ENCODE data around the gene PIK3AP1. TPM values are rescaled to one million over a fixed set of nuclear protein-coding genes. Genes with fewer than 3 reads are reported as not detected.

PIK3AP1 gene
- total and polyA plus RNA-seq, 2 of the 8 experiments (the other 6 are each of a cell fraction or from before 2014, with no cell fraction given), result 1.9 to 4.5 TPM

- no peak overlapping the region for H2BK120ac ChIP-seq (replicated peaks; ENCODE audit: low read depth, low read length)
- H3K23ac ChIP-seq (ENCODE audit: insufficient read length), result no peak overlapping the region
- no peak overlapping the region for H2AK5ac ChIP-seq (ENCODE audit: low read depth, low read length)
- H3K4ac ChIP-seq (replicated peaks; ENCODE audit: insufficient read length, low read depth, low read length), result no peak overlapping the region
- H3K4me3 ChIP-seq (ENCODE audit: extremely low read depth in 1 of 4, insufficient read depth in 2 of 4, low read depth in 3 of 4, low read length in 4 of 4), result no peak overlapping the region
- no peak overlapping the region for H4K5ac ChIP-seq (ENCODE audit: insufficient read length, low read depth, low read length)
- no peak overlapping the region for H2BK12ac ChIP-seq (ENCODE audit: low read depth, low read length)
- H2AFZ ChIP-seq (ENCODE audit: low read length), result no peak overlapping the region
- H4K91ac ChIP-seq (replicated peaks; ENCODE audit: insufficient read length, low read length), result no peak overlapping the region
- H2BK5ac ChIP-seq (ENCODE audit: low read depth, low read length), result no peak overlapping the region
- no peak overlapping the region for H4K8ac ChIP-seq (ENCODE audit: extremely low read depth, insufficient read depth, low read length)
- H3K27me3 ChIP-seq (replicated peaks in 1 of 4; ENCODE audit: control insufficient read depth in 3 of 4, extremely low read depth in 1 of 4, insufficient read depth in 3 of 4, low read length in 3 of 4), result no peaks in the 10 kb centered on the region
- H3K4me1 ChIP-seq (replicated peaks in 1 of 4; ENCODE audit: control insufficient read depth in 3 of 4, insufficient read depth in 4 of 4, low read length in 3 of 4), result peaks cover 0 to 6% (median 2%) of the 10 kb centered on the region in 4 experiments; a peak in 3 of 7 replicates
- ChIA-PET POLR2A (ENCODE audit: partially characterized antibody) (no interaction called here), CTCF (ENCODE audit: partially characterized antibody) (interaction anchor here (0.6 to 2.3 kb wide), 3 partner anchors 12 to 232 kb away, joined by 3 to 5 read pairs (median 3); no protein-coding TSS in a partner anchor)
- 71% methylated on average over 1 of the region's 1 CpG; no CpG with 5 or more reads in 1 of the 2 experiments for WGBS, 2 experiments (ENCODE audit: extremely low coverage in 1 of 2, insufficient coverage in 1 of 2, insufficient read length in 1 of 2, insufficient replicate concordance in 2 of 2, low coverage in 1 of 2, low lambda C conversion rate in 2 of 2, missing lambda C conversion rate in 1 of 2)
- H3K27ac ChIP-seq (ENCODE audit: low read depth, low read length), result no peak overlapping the region
- H3K36me3 ChIP-seq (ENCODE audit: control insufficient read depth in 2 of 4, insufficient read depth in 4 of 4, low read length in 3 of 4), result no peaks in the 10 kb centered on the region
- no peak overlapping the region for H2BK20ac ChIP-seq (ENCODE audit: low read length)
- H3K79me2 ChIP-seq (ENCODE audit: control insufficient read depth in 1 of 2, insufficient read depth in 2 of 2, low read length in 2 of 2), result no peaks in the 10 kb centered on the region
- H2BK15ac ChIP-seq (ENCODE audit: low read length), result no peak overlapping the region
- H4K20me1 ChIP-seq (replicated peaks in 1 of 2; ENCODE audit: control insufficient read depth in 1 of 2, insufficient read depth in 2 of 2, low read length in 2 of 2), result no peaks in the 10 kb centered on the region
- H3K23me2 ChIP-seq (ENCODE audit: low read depth, low read length), result no peaks in the 10 kb centered on the region; the same call in 1 of the 2 replicates
- no peak overlapping the region for H3K4me2 ChIP-seq (ENCODE audit: insufficient read depth in 1 of 2, low read depth in 2 of 2, low read length in 2 of 2)
- H3K14ac ChIP-seq (ENCODE audit: insufficient read length), result no peak overlapping the region
- DNase-seq (ENCODE audit: low read depth in 1 of 2, low spot score in 2 of 2), result no peak
- H3K9me3 ChIP-seq (ENCODE audit: insufficient read depth in 2 of 2, low read depth in 1 of 2, low read length in 1 of 2), result no peaks in the 10 kb centered on the region
- FAIRE-seq, result no peak
- no peak overlapping the region for H3K9ac ChIP-seq (replicated peaks in 1 of 4; ENCODE audit: extremely low read depth in 1 of 4, low read depth in 3 of 4, low read length in 3 of 4)
- H3K79me1 ChIP-seq (ENCODE audit: low read depth, low read length), result no peaks in the 10 kb centered on the region
- H3K56ac ChIP-seq (replicated peaks; ENCODE audit: insufficient read length, low read depth, low read length), result no peak overlapping the region
- H3K18ac ChIP-seq (ENCODE audit: extremely low read depth, low read length), result no peak overlapping the region
- TF ChIP-seq KDM1A (IDR thresholded peaks at IDR 0.05; ENCODE audit: borderline replicate concordance, low read length), result no peak
- no peak for TF ChIP-seq TAF1 (IDR thresholded peaks at IDR 0.05; ENCODE audit: low read depth, low read length)
- TF ChIP-seq ASH2L (IDR thresholded peaks at IDR 0.05; ENCODE audit: low read length), result no peak
- no peak for TF ChIP-seq SIRT6 (IDR thresholded peaks at IDR 0.05; ENCODE audit: low read length)
- no peak for TF ChIP-seq PHF8 (conservative IDR thresholded peaks at IDR 0.05; ENCODE audit: low read depth, low read length)
- TF ChIP-seq CTBP2 (IDR thresholded peaks at IDR 0.05; ENCODE audit: borderline replicate concordance, insufficient read depth, insufficient read length, low read length), result no peak
- TF ChIP-seq, protein P1, sequence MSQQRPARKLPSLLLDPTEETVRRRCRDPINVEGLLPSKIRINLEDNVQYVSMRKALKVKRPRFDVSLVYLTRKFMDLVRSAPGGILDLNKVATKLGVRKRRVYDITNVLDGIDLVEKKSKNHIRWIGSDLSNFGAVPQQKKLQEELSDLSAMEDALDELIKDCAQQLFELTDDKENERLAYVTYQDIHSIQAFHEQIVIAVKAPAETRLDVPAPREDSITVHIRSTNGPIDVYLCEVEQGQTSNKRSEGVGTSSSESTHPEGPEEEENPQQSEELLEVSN (IDR thresholded peaks at IDR 0.05), result no peak
- no peak for TF ChIP-seq TCF12 (IDR thresholded peaks at IDR 0.05; ENCODE audit: low read depth, low read length)
- no peak for TF ChIP-seq GABPA (IDR thresholded peaks at IDR 0.05; ENCODE audit: borderline replicate concordance, insufficient read depth, low read length)
- no peak for TF ChIP-seq USF2 (IDR thresholded peaks at IDR 0.05; ENCODE audit: low read length)
- no peak for TF ChIP-seq JUN (IDR thresholded peaks at IDR 0.05; ENCODE audit: low read depth, low read length)
- TF ChIP-seq TEAD4 (IDR thresholded peaks at IDR 0.05; ENCODE audit: low read depth, low read length), result no peak
- TF ChIP-seq SP2 (IDR thresholded peaks at IDR 0.05; ENCODE audit: low read length), result no peak
- TF ChIP-seq POU5F1 (IDR thresholded peaks at IDR 0.05; ENCODE audit: low read depth, low read length), result no peak
These were observed 113.4 kb downstream of the PIK3AP1 start for GRCh38 chr10:96606946-96607345.

All from H1 (cell line).